RWPE1 (cell line): ENCODE measurements around the gene PTP4A2.

Experiments used
- CTCF ChIA-PET: fragments of 350-600 bp; sonication (Branson Sonifier 250); formaldehyde crosslinking; extraction: SDS; loops from one replicate; lab custom pipeline; 2021; lab: Yijun Ruan, JAX
- POLR2A ChIA-PET: fragments of 400-600 bp; formaldehyde crosslinking; extraction: SDS; loops from one replicate; lab custom pipeline; 2020; ENCODE audit warnings: antibody characterized with exemption; ENCODE audit not compliant: low non-redundant PET; lab: Yijun Ruan, JAX
- DNase-seq: peaks from one replicate; pipeline ENCODE4 v3.0.0; 2012; ENCODE audit warnings: low spot score
- H3K27ac ChIP-seq: fragments of 450-650 bp; 2 replicates; pipeline ENCODE4 v1.5.1; 2017
- TF ChIP-seq, protein P1 (sequence below): fragments of 450-650 bp; conservative IDR thresholded peaks from 2 replicates; pipeline ENCODE4 v1.5.1; 2017; ENCODE audit warnings: low read depth, mild to moderate bottlenecking

The PTP4A2 gene

DNA sequence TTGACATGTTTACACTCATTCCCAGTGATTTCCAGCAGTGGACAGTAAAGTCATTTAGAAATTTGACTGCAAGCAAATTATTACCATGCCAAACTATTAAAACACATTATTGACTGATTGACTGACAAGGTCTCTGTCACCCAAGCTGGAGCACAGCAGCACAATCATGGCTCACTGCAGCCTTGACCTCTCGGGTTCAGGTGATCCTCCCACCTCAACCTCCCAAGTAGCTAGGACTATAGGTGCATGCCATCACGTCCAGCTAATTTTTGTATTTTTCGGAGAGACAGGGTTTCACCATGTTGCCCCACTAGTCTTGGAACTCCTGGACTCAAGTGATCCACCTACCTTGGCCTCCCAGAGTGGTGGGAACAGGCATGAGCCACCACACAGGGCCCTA lies 24.2 kb downstream of the PTP4A2 start:
- DNase-seq = no peak
- ChIA-PET POLR2A (no interaction called here), CTCF (interaction anchor here (0.7 kb wide), 1 partner anchor 125 kb away, joined by 3 read pairs; no protein-coding TSS in a partner anchor)
- TF ChIP-seq, protein P1, sequence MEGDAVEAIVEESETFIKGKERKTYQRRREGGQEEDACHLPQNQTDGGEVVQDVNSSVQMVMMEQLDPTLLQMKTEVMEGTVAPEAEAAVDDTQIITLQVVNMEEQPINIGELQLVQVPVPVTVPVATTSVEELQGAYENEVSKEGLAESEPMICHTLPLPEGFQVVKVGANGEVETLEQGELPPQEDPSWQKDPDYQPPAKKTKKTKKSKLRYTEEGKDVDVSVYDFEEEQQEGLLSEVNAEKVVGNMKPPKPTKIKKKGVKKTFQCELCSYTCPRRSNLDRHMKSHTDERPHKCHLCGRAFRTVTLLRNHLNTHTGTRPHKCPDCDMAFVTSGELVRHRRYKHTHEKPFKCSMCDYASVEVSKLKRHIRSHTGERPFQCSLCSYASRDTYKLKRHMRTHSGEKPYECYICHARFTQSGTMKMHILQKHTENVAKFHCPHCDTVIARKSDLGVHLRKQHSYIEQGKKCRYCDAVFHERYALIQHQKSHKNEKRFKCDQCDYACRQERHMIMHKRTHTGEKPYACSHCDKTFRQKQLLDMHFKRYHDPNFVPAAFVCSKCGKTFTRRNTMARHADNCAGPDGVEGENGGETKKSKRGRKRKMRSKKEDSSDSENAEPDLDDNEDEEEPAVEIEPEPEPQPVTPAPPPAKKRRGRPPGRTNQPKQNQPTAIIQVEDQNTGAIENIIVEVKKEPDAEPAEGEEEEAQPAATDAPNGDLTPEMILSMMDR = no peak
- H3K27ac ChIP-seq = no peak overlapping the region

DNA sequence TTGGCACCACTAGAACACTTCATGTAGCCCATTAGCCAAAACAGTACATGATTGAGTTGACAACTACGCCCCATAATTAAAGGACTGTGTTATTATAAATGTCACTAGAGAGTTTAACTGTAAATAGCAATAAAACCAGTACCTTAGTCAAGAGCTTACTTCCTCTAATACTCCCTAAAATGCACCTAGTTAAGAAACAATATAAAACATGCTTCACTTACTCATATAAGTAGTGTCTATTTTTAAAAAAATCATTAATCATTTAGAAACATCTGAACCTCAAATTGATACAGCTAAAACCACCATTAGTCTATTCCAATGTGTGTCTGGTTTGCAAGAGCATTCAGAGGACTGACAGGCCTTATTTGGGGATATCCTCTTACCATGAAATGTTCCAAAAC lies 25.3 kb downstream of the PTP4A2 start:
- TF ChIP-seq, protein P1 = no peak
- CTCF ChIA-PET = no interaction called here
- no peak overlapping the region for H3K27ac ChIP-seq
- no peak for DNase-seq
- POLR2A ChIA-PET = no interaction called here

DNA sequence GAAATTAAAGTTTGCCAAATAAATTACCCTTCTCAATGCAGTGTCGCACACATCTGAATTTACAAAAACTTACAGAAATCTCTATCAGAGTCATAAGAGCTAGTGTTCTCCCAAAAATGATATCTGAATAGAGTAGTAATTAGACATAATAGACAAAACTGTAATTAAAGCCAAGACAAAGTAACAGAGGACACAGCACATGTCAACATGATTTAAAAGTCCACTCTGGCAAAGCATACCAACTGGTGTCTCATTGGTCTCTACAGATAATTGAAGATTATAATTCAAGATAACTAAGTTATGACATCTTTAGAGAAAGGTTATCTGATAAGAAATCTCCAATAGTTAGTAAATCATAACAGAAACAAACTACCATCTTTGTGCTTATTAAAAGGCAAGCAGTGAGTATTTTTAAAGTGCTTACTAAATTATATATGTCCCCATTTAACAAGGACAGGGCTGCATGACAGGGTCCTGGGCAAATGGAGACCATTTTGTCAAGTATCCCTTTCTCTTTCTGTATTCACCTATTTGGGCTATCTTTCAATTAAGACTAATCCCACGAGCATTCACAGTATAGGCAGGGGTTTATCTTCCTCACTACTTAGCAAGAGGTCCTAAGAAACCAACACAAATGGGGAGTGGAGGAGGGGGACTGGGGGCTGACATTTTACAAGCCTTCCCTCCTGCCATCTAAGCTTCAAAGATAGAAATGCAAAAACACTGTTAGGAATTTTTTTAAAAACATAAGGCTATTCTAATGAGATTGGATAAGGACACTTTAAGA lies 26.0 kb downstream of the PTP4A2 start:
- ChIA-PET POLR2A (no interaction called here), CTCF (interaction anchor here (0.6 kb wide), 2 partner anchors 9 to 18 kb away, joined by 3 read pairs; no protein-coding TSS in a partner anchor)
- DNase-seq = no peak
- TF ChIP-seq, protein P1 = no peak
- no peak overlapping the region for H3K27ac ChIP-seq

DNA sequence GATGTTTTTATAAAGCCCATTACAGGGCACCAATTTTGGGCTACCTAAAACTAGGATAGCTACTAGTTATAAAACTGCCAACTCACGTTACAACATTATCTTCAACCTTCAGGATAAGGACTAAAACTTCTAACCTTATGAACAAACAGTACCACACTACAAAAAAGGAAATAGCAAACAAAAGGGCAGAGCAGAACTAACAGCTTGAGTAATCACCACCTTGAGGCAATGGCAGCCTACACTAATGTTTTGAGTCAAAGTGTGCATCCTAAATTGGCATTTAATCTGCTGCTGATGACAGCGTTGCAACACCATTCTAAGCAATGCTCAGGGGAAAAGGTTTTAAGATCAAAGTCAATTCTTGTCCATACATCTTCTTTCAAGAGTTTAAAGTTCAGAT lies 27.2 kb downstream of the PTP4A2 start:
- H3K27ac ChIP-seq = no peak overlapping the region
- no peak for DNase-seq
- TF ChIP-seq, protein P1 = no peak
- ChIA-PET POLR2A (interaction anchor here (0.6 kb wide), 1 partner anchor 103 kb away, joined by 3 read pairs; the partner anchor contains the start of gene KHDRBS1), CTCF (no interaction called here)

DNA sequence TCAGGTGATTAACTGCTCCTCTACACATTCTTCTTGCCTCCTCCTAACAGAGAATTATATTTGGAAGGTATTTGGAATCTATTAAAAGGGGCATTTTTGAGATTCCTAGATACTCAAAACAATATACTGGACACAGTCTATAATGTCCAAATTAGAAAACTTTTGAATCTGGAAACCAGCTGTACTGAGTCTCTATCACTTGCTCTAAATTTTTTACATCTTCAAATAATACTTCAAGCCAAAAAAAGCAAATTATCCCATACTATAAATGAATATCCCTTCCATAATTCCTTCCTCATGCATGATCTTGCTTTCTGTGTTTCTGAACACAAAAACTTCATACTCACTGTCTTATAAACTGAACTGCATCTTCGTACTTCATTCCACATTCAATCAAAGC lies 28.5 kb downstream of the PTP4A2 start:
- TF ChIP-seq, protein P1 = no peak
- no peak overlapping the region for H3K27ac ChIP-seq
- no peak for DNase-seq
- ChIA-PET CTCF (no interaction called here), POLR2A (no interaction called here)

DNA sequence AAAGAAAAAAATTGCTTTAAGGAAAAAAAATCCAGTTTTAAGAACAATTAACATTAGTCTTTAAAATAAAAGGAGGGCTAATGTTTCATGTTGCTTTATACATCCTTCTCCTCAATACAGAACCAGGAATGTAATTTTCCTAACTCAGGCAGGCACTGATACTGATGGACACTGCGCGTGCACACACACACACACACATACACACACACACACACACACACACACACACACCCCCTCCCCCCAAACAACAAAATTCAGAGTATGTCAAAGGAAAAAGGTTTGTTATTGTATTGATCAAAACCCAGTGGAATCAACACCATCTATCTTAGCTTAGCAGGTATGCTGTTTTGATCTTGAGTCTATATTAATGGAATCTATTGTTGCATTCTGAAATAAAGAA lies 31.6 kb downstream of the PTP4A2 start:
- TF ChIP-seq, protein P1 = no peak
- H3K27ac ChIP-seq = no peak overlapping the region
- CTCF ChIA-PET = interaction anchor here (0.6 to 2.0 kb wide), 3 partner anchors 10 to 61 kb away, joined by 3 to 4 read pairs (median 4); no protein-coding TSS in a partner anchor
- POLR2A ChIA-PET = no interaction called here
- no peak for DNase-seq
